ENCODE results near the gene RHBDD1. TPM values are rescaled to one million over a fixed set of nuclear protein-coding genes. Genes with fewer than 3 reads are reported as not detected.
A peak's percentile ranks its signal among the peaks of the same experiment; 100 is the strongest.
"Not testable (repeated sequence)": the region's sequence is repeated elsewhere in the genome, so short reads cannot be mapped to it uniquely, and the experiment has no call there.

The RHBDD1 gene
- total and polyA plus RNA-seq, 2 donors, result 15.1 to 73.5 TPM

GRCh38 chr2:226818930-226819329, 16.9 kb upstream of the RHBDD1 start:
- H3K36me3 ChIP-seq (ENCODE audit: insufficient read depth), result no peaks in the 10 kb centered on the region
- WGBS, result 61% methylated on average over 3 of the region's 3 CpGs
- no peak for DNase-seq (ENCODE audit: extremely low spot score)
- no peaks in the 10 kb centered on the region for H3K4me1 ChIP-seq (ENCODE audit: insufficient read depth)
- H3K4me3 ChIP-seq (ENCODE audit: low read depth, low read length), result no peak overlapping the region
- H3K27ac ChIP-seq (ENCODE audit: low read depth), result no peak overlapping the region

GRCh38 chr2:226825056-226825455, 10.8 kb upstream of the RHBDD1 start:
- Histone ChIP-seq H3K4me3 (ENCODE audit: low read depth, low read length) (no peak overlapping the region), H3K36me3 (ENCODE audit: insufficient read depth) (no peaks in the 10 kb centered on the region), H3K4me1 (ENCODE audit: insufficient read depth) (no peaks in the 10 kb centered on the region), H3K27ac (ENCODE audit: low read depth) (no peak overlapping the region)
- DNase-seq (ENCODE audit: extremely low spot score), result no peak
- 69% methylated on average over 2 of the region's 2 CpGs for WGBS

GRCh38 chr2:226828191-226828590, 7.7 kb upstream of the RHBDD1 start:
- 66% methylated on average over 2 of the region's 2 CpGs for WGBS
- H3K27ac ChIP-seq (ENCODE audit: low read depth), result no peak overlapping the region
- H3K36me3 ChIP-seq (ENCODE audit: insufficient read depth), result no peaks in the 10 kb centered on the region
- no peak for DNase-seq (ENCODE audit: extremely low spot score)
- H3K4me1 ChIP-seq (ENCODE audit: insufficient read depth), result no peaks in the 10 kb centered on the region
- H3K4me3 ChIP-seq (ENCODE audit: low read depth, low read length), result no peak overlapping the region

DNA sequence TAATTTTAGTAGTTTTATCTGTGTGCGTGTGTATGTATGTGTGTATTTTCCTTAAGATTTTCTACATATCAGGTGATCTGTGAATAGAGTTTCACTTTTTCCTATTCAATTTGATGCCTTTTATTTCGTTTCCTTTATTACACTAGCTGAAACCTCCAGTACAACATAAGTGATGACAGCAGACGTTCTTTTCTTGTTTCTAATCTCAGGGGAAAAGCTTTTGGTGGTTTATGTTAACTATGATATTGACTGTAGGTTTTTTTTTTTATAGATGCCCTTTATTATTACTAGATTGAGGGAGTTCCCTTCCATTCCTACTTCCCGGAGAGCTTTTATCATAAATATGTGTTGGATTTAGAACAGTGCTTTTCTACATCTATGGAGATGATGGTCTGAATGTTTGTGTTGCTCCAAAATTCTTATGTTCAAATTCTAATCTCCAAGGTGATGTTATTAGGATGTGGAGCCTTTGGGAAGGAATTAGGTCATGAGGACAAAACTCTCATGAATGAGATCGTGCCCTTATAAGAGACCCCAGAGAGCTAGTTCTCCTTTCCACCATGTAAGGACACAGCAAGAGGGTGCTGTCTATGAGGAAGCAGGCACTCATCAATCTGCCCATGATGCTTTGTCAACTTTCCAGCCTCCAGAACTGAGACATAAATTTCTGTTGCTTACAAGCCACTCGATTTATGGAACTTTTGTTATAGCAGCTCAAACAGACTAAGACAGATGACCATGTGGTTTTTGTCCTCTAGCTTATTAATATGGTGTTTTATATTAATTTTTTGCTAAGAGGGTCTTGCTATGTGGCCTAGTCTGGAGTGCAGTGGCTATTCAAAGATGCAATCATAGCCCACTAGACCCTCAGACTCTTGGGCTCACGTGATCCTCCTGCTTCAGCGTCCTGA, 5.9 kb upstream of the RHBDD1 start:
- H3K36me3 ChIP-seq (ENCODE audit: insufficient read depth), result no peaks in the 10 kb centered on the region
- DNase-seq (ENCODE audit: extremely low spot score), result no peak
- no peak overlapping the region for H3K27ac ChIP-seq (ENCODE audit: low read depth)
- no peaks in the 10 kb centered on the region for H3K4me1 ChIP-seq (ENCODE audit: insufficient read depth)
- 79% methylated on average over 8 of the region's 8 CpGs for WGBS
- H3K4me3 ChIP-seq (ENCODE audit: low read depth, low read length), result no peak overlapping the region

GRCh38 chr2:226831266-226831665, 4.6 kb upstream of the RHBDD1 start:
- DNase-seq (ENCODE audit: extremely low spot score), result no peak
- whole genome bisulfite sequencing, result 74% methylated on average over 4 of the region's 4 CpGs
- no peaks in the 10 kb centered on the region for H3K36me3 ChIP-seq (ENCODE audit: insufficient read depth)

DNA sequence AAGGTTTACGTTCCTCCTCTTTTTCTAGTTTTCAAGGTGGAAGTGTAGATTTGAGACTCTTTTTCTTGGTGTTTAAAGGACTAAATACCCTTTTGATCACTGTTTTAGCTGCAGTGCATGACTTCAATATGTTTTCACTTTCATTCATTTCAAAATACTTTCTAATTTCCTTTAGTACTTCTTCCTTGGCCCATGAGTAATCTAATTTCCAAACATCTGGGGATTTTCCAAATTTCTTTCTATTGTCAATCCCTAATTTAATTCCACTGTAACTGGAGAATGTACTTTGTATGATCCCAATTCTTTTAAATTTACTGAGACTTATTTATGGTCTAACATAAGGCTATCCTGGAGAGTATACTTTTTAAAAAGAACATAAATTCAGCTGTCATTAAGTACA, 3.8 kb upstream of the RHBDD1 start:
- H3K4me1 ChIP-seq (ENCODE audit: insufficient read depth), result no peaks in the 10 kb centered on the region
- no peaks in the 10 kb centered on the region for H3K36me3 ChIP-seq (ENCODE audit: insufficient read depth)
- H3K4me3 ChIP-seq (ENCODE audit: low read depth, low read length), result no peak overlapping the region
- no peak for DNase-seq (ENCODE audit: extremely low spot score)
- H3K27ac ChIP-seq (ENCODE audit: low read depth), result no peak overlapping the region
- WGBS, result 94% methylated on average over 1 of the region's 1 CpG

More at GRCh38 chr2:226831266-226831665, 4.6 kb upstream of the RHBDD1 start:
- no peak overlapping the region for H3K27ac ChIP-seq (ENCODE audit: low read depth)
- H3K4me1 ChIP-seq (ENCODE audit: insufficient read depth), result no peaks in the 10 kb centered on the region
- H3K4me3 ChIP-seq (ENCODE audit: low read depth, low read length), result no peak overlapping the region

- H3K4me1 ChIP-seq (ENCODE audit: insufficient read depth); H3K4me3 ChIP-seq (ENCODE audit: low read depth, low read length); H3K27ac ChIP-seq (ENCODE audit: low read depth); H3K36me3 ChIP-seq (ENCODE audit: insufficient read depth); DNase-seq (ENCODE audit: extremely low spot score): not testable (repeated sequence)
- WGBS, result 95% methylated on average over 18 of the region's 18 CpGs
Measured at GRCh38 chr2:226834880-226835279, 974 bp upstream of the RHBDD1 start.

DNA sequence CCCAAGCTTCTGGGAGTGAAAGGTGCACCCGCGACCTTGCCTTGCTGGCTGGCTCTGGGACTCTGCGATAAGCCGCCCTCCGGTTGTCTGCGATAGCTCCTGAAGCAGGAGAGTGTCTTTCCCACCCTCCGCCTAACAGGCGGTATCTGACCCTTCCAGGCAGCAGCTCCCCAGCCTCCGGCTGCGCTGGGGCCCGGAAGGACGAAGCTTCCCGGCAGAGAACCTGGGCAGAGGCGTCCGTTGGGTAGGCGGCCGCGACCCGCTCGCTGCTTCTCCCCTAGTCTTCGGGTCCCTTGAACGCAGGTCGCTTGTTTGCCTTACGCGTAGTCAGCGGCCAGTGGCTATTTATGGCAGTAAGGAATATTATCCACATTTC, 446 bp upstream of the RHBDD1 start:
- DNase-seq (ENCODE audit: extremely low spot score), result peak; percentile 3
- Histone ChIP-seq H3K36me3 (ENCODE audit: insufficient read depth) (no peaks in the 10 kb centered on the region), H3K4me3 (ENCODE audit: low read depth, low read length) (peak overlapping the region; percentile 59), H3K27ac (ENCODE audit: low read depth) (no peak overlapping the region), H3K4me1 (ENCODE audit: insufficient read depth) (no peaks in the 10 kb centered on the region)
- WGBS, result 3% methylated on average over 26 of the region's 26 CpGs

DNA sequence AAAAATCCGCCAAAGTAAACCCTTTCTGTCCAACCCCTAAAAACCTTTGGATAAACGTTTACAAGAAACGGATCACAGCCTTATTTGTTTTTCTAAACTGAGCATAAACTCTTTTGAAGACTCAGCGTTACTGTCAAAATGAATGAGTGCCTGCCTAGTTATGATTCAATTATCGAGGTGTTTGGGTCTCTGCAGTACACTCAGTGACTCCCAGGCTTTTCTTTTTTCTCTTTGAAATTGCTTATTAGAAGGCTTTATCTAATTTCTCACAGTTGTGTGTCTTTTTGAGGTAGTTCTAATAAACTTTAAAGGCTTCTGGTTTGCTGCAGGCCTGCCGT, 663 bp downstream of the RHBDD1 start:
- H3K36me3 ChIP-seq (ENCODE audit: insufficient read depth), result no peaks in the 10 kb centered on the region
- WGBS, result 3% methylated on average over 6 of the region's 6 CpGs
- peak; percentile 26 for DNase-seq (ENCODE audit: extremely low spot score)
- no peaks in the 10 kb centered on the region for H3K4me1 ChIP-seq (ENCODE audit: insufficient read depth)
- H3K27ac ChIP-seq (ENCODE audit: low read depth), result peak overlapping the region; percentile 34
- peak overlapping the region; percentile 59 for H3K4me3 ChIP-seq (ENCODE audit: low read depth, low read length)

GRCh38 chr2:226837334-226837733, 1.5 kb downstream of the RHBDD1 start:
- Histone ChIP-seq H3K4me1 (ENCODE audit: insufficient read depth) (no peaks in the 10 kb centered on the region), H3K27ac (ENCODE audit: low read depth) (no peak overlapping the region), H3K36me3 (ENCODE audit: insufficient read depth) (no peaks in the 10 kb centered on the region), H3K4me3 (ENCODE audit: low read depth, low read length) (no peak overlapping the region)
- WGBS, result 92% methylated on average over 7 of the region's 7 CpGs
- DNase-seq (ENCODE audit: extremely low spot score), result no peak

DNA sequence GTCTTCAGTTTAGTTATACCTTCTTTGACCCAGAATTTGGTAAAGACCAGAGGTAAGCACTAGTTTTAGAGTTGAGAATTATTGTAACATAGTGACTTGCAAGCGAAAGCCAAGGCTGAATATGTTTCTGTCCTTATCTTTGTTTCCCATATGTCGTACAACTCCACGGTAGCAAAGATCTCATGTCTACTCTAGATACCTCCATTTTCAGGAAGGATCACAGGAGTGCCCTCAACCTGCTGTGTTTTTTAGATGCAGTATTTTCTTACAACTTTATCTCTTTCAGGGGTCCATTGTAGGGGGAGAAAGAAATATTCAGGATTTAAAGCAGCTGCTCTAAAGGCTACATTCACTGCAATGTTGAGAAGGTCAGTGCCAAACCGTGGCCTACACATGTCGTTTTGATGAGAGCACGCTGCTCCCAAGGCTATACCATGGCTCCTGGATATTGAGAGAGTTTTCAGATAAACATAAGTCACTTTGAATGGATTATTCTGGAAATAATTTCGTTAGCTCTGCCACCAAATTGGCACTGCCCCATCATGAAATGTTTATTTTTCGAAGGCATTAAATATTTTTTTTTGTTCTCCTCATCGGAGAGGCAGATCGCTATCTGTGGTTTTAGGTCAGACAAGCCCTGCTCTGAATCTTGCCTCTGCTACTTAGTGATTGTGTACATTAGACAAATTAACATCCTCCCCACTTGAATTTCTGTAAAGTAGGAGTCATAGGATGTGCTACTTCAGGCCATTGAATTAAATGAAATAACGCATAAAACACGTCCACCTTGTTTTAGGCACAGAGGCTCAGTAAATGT, 2.1 kb downstream of the RHBDD1 start:
- Histone ChIP-seq H3K4me1 (ENCODE audit: insufficient read depth) (no peaks in the 10 kb centered on the region), H3K36me3 (ENCODE audit: insufficient read depth) (no peaks in the 10 kb centered on the region), H3K4me3 (ENCODE audit: low read depth, low read length) (no peak overlapping the region), H3K27ac (ENCODE audit: low read depth) (no peak overlapping the region)
- WGBS, result 79% methylated on average over 12 of the region's 12 CpGs
- no peak for DNase-seq (ENCODE audit: extremely low spot score)

DNA sequence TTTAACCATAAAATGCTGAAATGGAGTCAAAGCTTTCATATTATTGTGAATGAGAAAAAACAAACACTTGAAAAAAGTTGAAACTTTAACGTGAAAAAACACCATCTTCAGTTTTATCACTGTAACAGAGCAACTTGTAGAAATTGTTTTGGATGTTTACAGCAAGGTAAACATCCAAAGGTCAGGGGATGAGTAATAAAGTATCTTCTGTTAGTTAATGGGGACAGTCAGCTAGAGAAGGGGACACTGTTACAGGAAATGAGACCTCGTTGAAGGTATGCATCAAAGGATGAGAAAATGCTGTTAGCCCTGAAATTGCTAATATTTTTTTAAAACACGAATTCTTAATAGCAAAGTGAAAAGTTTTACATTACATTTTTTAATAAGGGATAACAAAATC, 2.9 kb downstream of the RHBDD1 start:
- DNase-seq (ENCODE audit: extremely low spot score), result no peak
- 61% methylated on average over 3 of the region's 3 CpGs for WGBS
- no peak overlapping the region for H3K27ac ChIP-seq (ENCODE audit: low read depth)
- no peaks in the 10 kb centered on the region for H3K36me3 ChIP-seq (ENCODE audit: insufficient read depth)
- no peaks in the 10 kb centered on the region for H3K4me1 ChIP-seq (ENCODE audit: insufficient read depth)
- no peak overlapping the region for H3K4me3 ChIP-seq (ENCODE audit: low read depth, low read length)

- Histone ChIP-seq H3K4me3 (ENCODE audit: low read depth, low read length) (no peak overlapping the region), H3K4me1 (ENCODE audit: insufficient read depth) (no peaks in the 10 kb centered on the region), H3K36me3 (ENCODE audit: insufficient read depth) (no peaks in the 10 kb centered on the region), H3K27ac (ENCODE audit: low read depth) (no peak overlapping the region)
- 92% methylated on average over 10 of the region's 10 CpGs for WGBS
- no peak for DNase-seq (ENCODE audit: extremely low spot score)
Measured at GRCh38 chr2:226839161-226839560, 3.3 kb downstream of the RHBDD1 start.

DNA sequence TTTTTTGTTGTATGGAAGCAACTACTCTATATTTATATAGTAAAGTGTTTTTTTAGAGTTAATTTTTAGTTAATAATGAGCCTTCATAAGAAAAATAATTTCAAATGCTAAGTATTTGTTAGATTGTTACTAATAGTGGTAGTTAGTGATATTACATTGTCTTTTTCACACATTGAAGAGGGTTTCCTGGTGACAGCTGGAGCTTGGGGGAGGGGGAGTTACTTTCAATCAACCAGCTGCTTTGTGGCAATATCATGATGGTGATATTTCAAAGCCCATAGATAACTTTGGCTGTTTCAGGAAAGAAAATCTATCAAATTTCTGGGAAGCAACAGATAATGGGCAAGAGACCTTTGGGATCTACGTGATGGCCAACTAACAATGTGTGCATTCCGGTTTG, 4.1 kb downstream of the RHBDD1 start:
- WGBS, result 95% methylated on average over 2 of the region's 2 CpGs
- Histone ChIP-seq H3K27ac (ENCODE audit: low read depth) (no peak overlapping the region), H3K36me3 (ENCODE audit: insufficient read depth) (no peaks in the 10 kb centered on the region), H3K4me1 (ENCODE audit: insufficient read depth) (no peaks in the 10 kb centered on the region), H3K4me3 (ENCODE audit: low read depth, low read length) (no peak overlapping the region)
- DNase-seq (ENCODE audit: extremely low spot score), result no peak

Measured in urinary bladder (tissue), 4 donors.